ENCODE data around the gene THSD4. TPM values are rescaled to one million over a fixed set of nuclear protein-coding genes. Genes with fewer than 3 reads are reported as not detected.

The THSD4 gene
- total RNA-seq, 1 donor from 2014 or later = 2.5 TPM

DNA sequence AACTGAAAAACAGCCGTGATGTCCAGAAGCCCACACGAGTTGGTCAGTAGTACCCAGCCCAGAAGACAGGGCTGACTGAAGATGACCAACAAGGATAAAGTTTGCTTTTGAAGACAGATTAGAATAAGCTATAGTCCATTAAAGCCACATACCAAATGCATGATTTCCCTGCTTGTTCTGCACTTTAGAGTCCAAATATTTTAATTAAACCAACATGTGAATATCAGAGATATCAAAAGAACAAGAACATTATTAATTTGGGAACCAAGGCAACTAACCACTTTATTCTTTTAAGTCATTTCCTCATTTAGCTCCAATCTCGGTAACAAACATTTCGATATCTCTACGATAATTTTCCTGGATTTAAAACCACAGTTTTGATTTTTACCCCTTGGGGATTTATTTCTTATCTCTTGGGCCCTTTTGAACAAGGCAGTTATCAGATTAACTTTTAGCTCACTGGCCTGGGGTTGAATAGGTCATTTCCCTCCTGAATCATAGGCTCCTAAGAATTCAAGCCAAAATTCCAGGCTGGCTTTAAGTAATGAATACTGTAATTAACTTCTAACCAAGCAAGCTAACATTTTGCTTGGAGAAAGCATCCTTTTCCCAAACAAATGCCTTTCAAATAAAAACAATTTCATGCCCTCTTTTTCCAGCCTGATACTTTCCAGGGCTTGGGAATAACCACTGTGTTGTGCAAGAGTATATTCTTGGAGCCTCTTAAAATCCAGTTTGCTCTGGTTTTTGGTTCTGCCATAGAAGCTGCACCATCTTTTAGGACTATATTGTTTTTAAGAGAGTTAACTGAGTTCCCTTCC lies 592.2 kb downstream of the THSD4 start:
- H3K27ac Mint-ChIP-seq (ENCODE audit: unreplicated experiment) = no peak overlapping the region
- Histone ChIP-seq H3K27me3 (ENCODE audit: insufficient read depth, low read length) (no peaks in the 10 kb centered on the region), H3K79me2 (ENCODE audit: insufficient read depth, low read length) (no peaks in the 10 kb centered on the region), H3K36me3 (ENCODE audit: insufficient read depth, low read length) (no peaks in the 10 kb centered on the region), H2AFZ (ENCODE audit: low read depth, low read length) (no peak overlapping the region), H3K9ac (ENCODE audit: low read length) (no peak overlapping the region), H3K4me2 (ENCODE audit: low read length) (peak overlapping the region; percentile 7), H4K20me1 (ENCODE audit: insufficient read depth, low read length) (no peaks in the 10 kb centered on the region), H3K9me3 (ENCODE audit: insufficient read depth, low read depth, low read length) (no peaks in the 10 kb centered on the region), H3K4me3 (ENCODE audit: insufficient read depth, low read depth, low read length) (no peak overlapping the region), H3K4me1 (ENCODE audit: insufficient read depth, low read length) (peaks cover 16% of the 10 kb centered on the region), H3K27ac (ENCODE audit: low read depth, low read length) (no peak overlapping the region)
- H3K9me3 Mint-ChIP-seq (ENCODE audit: unreplicated experiment) = no peaks in the 10 kb centered on the region
- no peak overlapping the region for H3K4me3 Mint-ChIP-seq (ENCODE audit: unreplicated experiment)
- H3K36me3 Mint-ChIP-seq (ENCODE audit: low read depth, unreplicated experiment) = peaks cover 2% of the 10 kb centered on the region
- H3K27me3 Mint-ChIP-seq (ENCODE audit: low read depth, unreplicated experiment) = peaks cover 5% of the 10 kb centered on the region
- TF ChIP-seq EZH2 (IDR thresholded peaks at IDR 0.05; ENCODE audit: insufficient read depth, low read length) (no peak), CTCF (IDR thresholded peaks at IDR 0.05; ENCODE audit: insufficient read depth, low read depth, low read length) (no peak)
- peak; percentile 17 for FAIRE-seq
- peak; percentile 78 for DNase-seq (ENCODE audit: low read depth)
- H3K4me1 Mint-ChIP-seq (ENCODE audit: low read depth, unreplicated experiment) = peaks cover 18% of the 10 kb centered on the region

DNA sequence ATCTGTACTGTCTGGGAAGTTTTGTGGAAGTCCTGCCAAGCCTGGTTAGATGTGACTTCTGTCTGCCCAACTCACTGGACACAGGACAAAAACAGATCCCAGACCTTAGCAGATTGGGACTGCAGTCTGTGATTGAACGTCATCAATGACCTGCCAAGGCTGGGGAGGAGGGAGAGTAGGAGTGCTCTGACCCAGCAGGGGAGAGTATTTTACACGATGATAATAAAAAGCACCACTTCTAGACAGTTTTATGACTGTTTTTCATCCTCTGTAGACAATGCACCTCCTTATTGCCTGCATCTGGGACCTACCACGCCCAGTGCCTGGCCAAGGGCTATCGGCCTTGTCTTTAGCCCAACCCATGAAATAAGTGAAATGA lies 592.8 kb downstream of the THSD4 start:
- DNase-seq (ENCODE audit: low read depth) (no peak), FAIRE-seq (no peak)
- Histone ChIP-seq H3K27me3 (ENCODE audit: insufficient read depth, low read length) (no peaks in the 10 kb centered on the region), H4K20me1 (ENCODE audit: insufficient read depth, low read length) (no peaks in the 10 kb centered on the region), H3K27ac (ENCODE audit: low read depth, low read length) (no peak overlapping the region), H3K9me3 (ENCODE audit: insufficient read depth, low read depth, low read length) (no peaks in the 10 kb centered on the region), H2AFZ (ENCODE audit: low read depth, low read length) (no peak overlapping the region), H3K4me3 (ENCODE audit: insufficient read depth, low read depth, low read length) (no peak overlapping the region), H3K36me3 (ENCODE audit: insufficient read depth, low read length) (no peaks in the 10 kb centered on the region), H3K79me2 (ENCODE audit: insufficient read depth, low read length) (no peaks in the 10 kb centered on the region), H3K4me2 (ENCODE audit: low read length) (peak overlapping the region; percentile 7), H3K4me1 (ENCODE audit: insufficient read depth, low read length) (peaks cover 16% of the 10 kb centered on the region), H3K9ac (ENCODE audit: low read length) (no peak overlapping the region)
- no peak for TF ChIP-seq CTCF (IDR thresholded peaks at IDR 0.05; ENCODE audit: insufficient read depth, low read depth, low read length)
- no peak for TF ChIP-seq EZH2 (IDR thresholded peaks at IDR 0.05; ENCODE audit: insufficient read depth, low read length)
- H3K9me3 Mint-ChIP-seq (ENCODE audit: unreplicated experiment) = no peaks in the 10 kb centered on the region
- peaks cover 18% of the 10 kb centered on the region for H3K4me1 Mint-ChIP-seq (ENCODE audit: low read depth, unreplicated experiment)
- no peaks in the 10 kb centered on the region for H3K36me3 Mint-ChIP-seq (ENCODE audit: low read depth, unreplicated experiment)
- H3K4me3 Mint-ChIP-seq (ENCODE audit: unreplicated experiment) = no peak overlapping the region
- peaks cover 5% of the 10 kb centered on the region for H3K27me3 Mint-ChIP-seq (ENCODE audit: low read depth, unreplicated experiment)
- no peak overlapping the region for H3K27ac Mint-ChIP-seq (ENCODE audit: unreplicated experiment)

GRCh38 chr15:71708741-71709140 lies 593.5 kb downstream of the THSD4 start:
- H3K27ac Mint-ChIP-seq (ENCODE audit: unreplicated experiment) = no peak overlapping the region
- H3K9me3 Mint-ChIP-seq (ENCODE audit: unreplicated experiment) = no peaks in the 10 kb centered on the region
- H3K9ac ChIP-seq (ENCODE audit: low read length) = no peak overlapping the region
- no peak overlapping the region for H3K27ac ChIP-seq (ENCODE audit: low read depth, low read length)
- H3K79me2 ChIP-seq (ENCODE audit: insufficient read depth, low read length) = no peaks in the 10 kb centered on the region
- no peaks in the 10 kb centered on the region for H3K36me3 ChIP-seq (ENCODE audit: insufficient read depth, low read length)
- H3K4me1 Mint-ChIP-seq (ENCODE audit: low read depth, unreplicated experiment) = peaks cover 18% of the 10 kb centered on the region
- no peaks in the 10 kb centered on the region for H3K27me3 ChIP-seq (ENCODE audit: insufficient read depth, low read length)
- H3K4me2 ChIP-seq (ENCODE audit: low read length) = peak overlapping the region; percentile 4
- H3K4me3 ChIP-seq (ENCODE audit: insufficient read depth, low read depth, low read length) = no peak overlapping the region
- H2AFZ ChIP-seq (ENCODE audit: low read depth, low read length) = no peak overlapping the region
- H3K9me3 ChIP-seq (ENCODE audit: insufficient read depth, low read depth, low read length) = no peaks in the 10 kb centered on the region
- no peaks in the 10 kb centered on the region for H3K36me3 Mint-ChIP-seq (ENCODE audit: low read depth, unreplicated experiment)
- H3K4me1 ChIP-seq (ENCODE audit: insufficient read depth, low read length) = peaks cover 16% of the 10 kb centered on the region
- H3K27me3 Mint-ChIP-seq (ENCODE audit: low read depth, unreplicated experiment) = peaks cover 5% of the 10 kb centered on the region
- DNase-seq (ENCODE audit: low read depth) (no peak), FAIRE-seq (no peak)
- H4K20me1 ChIP-seq (ENCODE audit: insufficient read depth, low read length) = no peaks in the 10 kb centered on the region
- TF ChIP-seq CTCF (IDR thresholded peaks at IDR 0.05; ENCODE audit: insufficient read depth, low read depth, low read length) (no peak), EZH2 (IDR thresholded peaks at IDR 0.05; ENCODE audit: insufficient read depth, low read length) (no peak)
- H3K4me3 Mint-ChIP-seq (ENCODE audit: unreplicated experiment) = no peak overlapping the region
